A549 (cell line): ENCODE data around the gene ASB18. TPM values are rescaled to one million over a fixed set of nuclear protein-coding genes. Genes with fewer than 3 reads are reported as not detected.

Source experiments
- ATAC-seq, 2 experiments: fragments of 200-7000 bp in 1 of 2; fragments of >200 bp in 1 of 2; cut with Nextera tagmentation in 1 of 2; cut with Tn5 transposase in 1 of 2; 3 replicates each; pipeline versions ENCODE4 v1.8.0 to v1.9.1; 2018 to 2020; ENCODE audit warnings: mild to moderate bottlenecking in 1 of 2, moderate library complexity in 1 of 2
- CTCF ChIA-PET: fragments of 300-600 bp; sonication (Branson Sonifier 250); formaldehyde crosslinking; extraction: SDS; loops from one replicate; lab custom pipeline; 2021; ENCODE audit warnings: antibody characterized with exemption, inconsistent platforms; lab: Yijun Ruan, JAX
- POLR2A ChIA-PET: fragments of 350-600 bp; formaldehyde crosslinking; extraction: SDS; loops from one replicate; lab custom pipeline; 2021; ENCODE audit warnings: antibody characterized with exemption, inconsistent platforms; lab: Yijun Ruan, JAX
- DNase-seq, 2 experiments: peaks; one replicate each; pipeline versions ENCODE4 v3.0.0 to v3.0.0-alpha.2; 2011 to 2016; ENCODE audit warnings: low read depth in 1 of 2, low spot score in 1 of 2
- FAIRE-seq: peaks from 2 replicates; lab custom pipeline; 2011; peaks lifted over from hg19 to GRCh38; lab: Jason Lieb, UNC
- H3K27ac ChIP-seq, 2 experiments: fragments of >200 bp; sonication (Bioruptor Twin); formaldehyde crosslinking; 3 replicates each; pipeline ENCODE4 v1.5.1; 2016 to 2017
- H3K4me1 ChIP-seq: fragments of >200 bp; sonication (Bioruptor Twin); formaldehyde crosslinking; 3 replicates; pipeline ENCODE4 v1.6.1; 2016
- H3K4me2 ChIP-seq: fragments of >200 bp; sonication (Bioruptor Twin); formaldehyde crosslinking; 3 replicates; pipeline ENCODE4 v1.6.1; 2016
- H3K4me3 ChIP-seq: fragments of >200 bp; sonication (Bioruptor Twin); formaldehyde crosslinking; 3 replicates; pipeline ENCODE4 v1.5.1; 2016
- H3K9me3 ChIP-seq: fragments of >200 bp; sonication (Bioruptor Twin); formaldehyde crosslinking; 3 replicates; pipeline ENCODE4 v1.6.1; 2016
- ATOH8 ChIP-seq: fragments of 250-450 bp; sonication (Bioruptor Pico); IDR thresholded peaks from 2 replicates; pipeline ENCODE4 v1.5.0; 2020; ENCODE audit warnings: low read depth, mild to moderate bottlenecking, moderate library complexity
- BCL3 ChIP-seq: fragments of >200 bp; sonication (Bioruptor Twin); formaldehyde crosslinking; IDR thresholded peaks from 3 replicates; pipeline ENCODE4 v1.6.1; 2016
- BHLHE40 ChIP-seq: IDR thresholded peaks from 2 replicates; pipeline ENCODE4 v1.6.1; 2012; ENCODE audit warnings: low read depth, low read length, inconsistent platforms
- CBX2 ChIP-seq: fragments of 200-600 bp; sonication (generic); IDR thresholded peaks from 2 replicates; pipeline ENCODE4 v1.6.1; 2016; ENCODE audit warnings: low read depth, mild to moderate bottlenecking, borderline replicate concordance
- CTCF ChIP-seq: fragments of >200 bp; sonication (Bioruptor Twin); formaldehyde crosslinking; IDR thresholded peaks from 3 replicates; pipeline ENCODE4 v1.5.1; 2016
- ELK1 ChIP-seq: fragments of 150-350 bp; IDR thresholded peaks from 2 replicates; pipeline ENCODE4 v1.6.1; 2014; ENCODE audit warnings: low read depth, mild to moderate bottlenecking, low read length
- HDAC2 ChIP-seq: fragments of 200-600 bp; sonication (generic); IDR thresholded peaks from 2 replicates; pipeline ENCODE4 v1.6.1; 2016
- HEYL ChIP-seq: fragments of 250-450 bp; sonication (Bioruptor Pico); IDR thresholded peaks from 2 replicates; pipeline ENCODE4 v1.8.0; 2021; ENCODE audit warnings: mild to moderate bottlenecking, moderate library complexity
- HMGXB4 ChIP-seq: fragments of 250-450 bp; sonication (Bioruptor Pico); IDR thresholded peaks from 2 replicates; pipeline ENCODE4 v1.5.0; 2021; ENCODE audit warnings: mild to moderate bottlenecking, moderate library complexity, borderline replicate concordance
- HOXA7 ChIP-seq: fragments of 250-450 bp; sonication (Bioruptor Pico); IDR thresholded peaks from 2 replicates; pipeline ENCODE4 v1.5.0; 2020; ENCODE audit warnings: mild to moderate bottlenecking, moderate library complexity
- HOXB13 ChIP-seq: fragments of 250-450 bp; sonication (Bioruptor Pico); IDR thresholded peaks from 2 replicates; pipeline ENCODE4 v1.5.0; 2020; ENCODE audit warnings: low read depth, mild to moderate bottlenecking, moderate library complexity
- HOXB5 ChIP-seq: fragments of 250-450 bp; sonication (Bioruptor Pico); IDR thresholded peaks from 2 replicates; pipeline ENCODE4 v1.5.0; 2020; ENCODE audit warnings: mild to moderate bottlenecking, moderate library complexity
- KDM5A ChIP-seq: fragments of 200-600 bp; sonication (generic); IDR thresholded peaks from 2 replicates; pipeline ENCODE4 v1.6.1; 2016; ENCODE audit warnings: antibody characterized with exemption, mild to moderate bottlenecking
- MAX ChIP-seq: IDR thresholded peaks from 2 replicates; pipeline ENCODE4 v1.6.1; 2012
- NR3C1 ChIP-seq: fragments of >200 bp; sonication (Bioruptor Twin); formaldehyde crosslinking; IDR thresholded peaks from 3 replicates; pipeline ENCODE4 v1.6.1; 2017
- PHF8 ChIP-seq: fragments of 200-600 bp; sonication (generic); IDR thresholded peaks from 2 replicates; pipeline ENCODE4 v1.6.1; 2016; ENCODE audit warnings: low read depth, mild to moderate bottlenecking, antibody characterized with exemption, moderate library complexity, borderline replicate concordance
- POLR2AphosphoS2 ChIP-seq: conservative IDR thresholded peaks from 2 replicates; pipeline ENCODE4 v1.6.1; 2012; ENCODE audit warnings: low read length, improper control_type of control experiment, inconsistent platforms
- RAD21 ChIP-seq, 2 experiments: fragments of >200 bp in 1 of 2; sonication (Bioruptor Twin) in 1 of 2; formaldehyde crosslinking in 1 of 2; IDR thresholded peaks in 1 of 2; conservative IDR thresholded peaks in 1 of 2; 2 replicates in 1 of 2; 3 replicates in 1 of 2; pipeline ENCODE4 v1.6.1; 2012 to 2018; ENCODE audit warnings: inconsistent platforms in 1 of 2
- RARB ChIP-seq: fragments of 250-450 bp; sonication (Bioruptor Pico); IDR thresholded peaks from 2 replicates; pipeline ENCODE4 v1.8.0; 2021; ENCODE audit warnings: mild to moderate bottlenecking, moderate library complexity
- TP53 ChIP-seq: fragments of 250-450 bp; sonication (Bioruptor Pico); IDR thresholded peaks from 2 replicates; pipeline ENCODE4 v1.5.0; 2021; ENCODE audit warnings: mild to moderate bottlenecking, moderate library complexity
- USF2 ChIP-seq: fragments of 450-650 bp; IDR thresholded peaks from 2 replicates; pipeline ENCODE4 v1.6.1; 2014; ENCODE audit warnings: antibody characterized with exemption
- ZC3H11A ChIP-seq: fragments of 450-650 bp; IDR thresholded peaks from 2 replicates; pipeline ENCODE4 v1.6.1; 2014; ENCODE audit warnings: antibody characterized with exemption, mild to moderate bottlenecking
- WGBS: methylation state at CpG from one replicate; pipeline ENCODE4 v1.1.6; 2017; ENCODE audit errors: missing lambda C conversion rate; 5-methylcytosine and 5-hydroxymethylcytosine counted together
- polyA plus RNA-seq, 4 experiments: library from polyadenylated mRNA; depleted of rRNA in 3 of 4; stranded (reverse); fragments of >200 nt; fragmentation: RNase III in 1 of 4; extraction: RNeasy Plus Mini Kit Qiagen cat#74134 plus additional on column Dnase treatment in 1 of 4; gene quantifications; 2 replicates in 3 of 4; 3 replicates in 1 of 4; pipeline ENCODE4 v1.2.3, GENCODE V29; 2011 to 2017

The ASB18 gene
- polyA plus RNA-seq, 2 of the 4 experiments (the other 2 are of a cell fraction): not detected

GRCh38 chr2:236160366-236161081, 103.7 kb downstream of the ASB18 start:
- ATAC-seq: no peak
- H3K4me3 ChIP-seq: no peak overlapping the region
- H3K4me1 ChIP-seq: no peaks in the 10 kb centered on the region
- POLR2A ChIA-PET: interaction anchor here (0.6 kb wide), 1 partner anchor 18 kb away, joined by 3 read pairs; no protein-coding TSS in a partner anchor
- H3K27ac ChIP-seq: peak overlapping the region in 1 of 2 experiments; percentile 22; a peak in 1 of 6 replicates
- no peak for TF ChIP-seq NR3C1
- no peak for TF ChIP-seq HOXA7 (CRISPR knock-in tag)
- no peak for TF ChIP-seq CBX2
- TF ChIP-seq HDAC2: no peak
- TF ChIP-seq BHLHE40: no peak
- no peak for TF ChIP-seq RAD21 (conservative IDR thresholded peaks at IDR 0.05 in 1 of 2, IDR thresholded peaks at IDR 0.05 in 1 of 2)
- no peak for TF ChIP-seq MAX
- TF ChIP-seq KDM5A: no peak
- WGBS: 87% methylated on average over 17 of the region's 22 CpGs
- H3K4me2 ChIP-seq: no peak overlapping the region
- no peak for DNase-seq
- FAIRE-seq: no peak
- CTCF ChIA-PET: interaction anchor here (1.0 kb wide), 1 partner anchor 381 kb away, joined by 3 read pairs; no protein-coding TSS in a partner anchor
- H3K9me3 ChIP-seq: no peaks in the 10 kb centered on the region

GRCh38 chr2:236159778-236160170, 104.4 kb downstream of the ASB18 start:
- no peak for DNase-seq
- POLR2A ChIA-PET: no interaction called here

More at GRCh38 chr2:236159778-236160170, 104.4 kb downstream of the ASB18 start:
- Histone ChIP-seq H3K9me3 (no peaks in the 10 kb centered on the region), H3K27ac (no peak overlapping the region), H3K4me3 (no peak overlapping the region), H3K4me1 (no peaks in the 10 kb centered on the region), H3K4me2 (no peak overlapping the region)
- WGBS: 87% methylated on average over 13 of the region's 33 CpGs
- CTCF ChIA-PET: interaction anchor here (1.0 to 2.5 kb wide), 2 partner anchors 21 to 381 kb away, joined by 3 to 6 read pairs; no protein-coding TSS in a partner anchor
- TF ChIP-seq CBX2 (no peak), ZC3H11A (no peak), RARB (CRISPR knock-in tag) (no peak), HMGXB4 (CRISPR knock-in tag) (no peak), MAX (no peak), KDM5A (no peak), HOXB5 (CRISPR knock-in tag) (no peak), PHF8 (no peak), HOXA7 (CRISPR knock-in tag) (no peak), BCL3 (no peak), NR3C1 (no peak), TP53 (CRISPR knock-in tag) (no peak), POLR2AphosphoS2 (no peak), ATOH8 (no peak), USF2 (no peak), CTCF (no peak), HOXB13 (CRISPR knock-in tag) (no peak), HEYL (CRISPR knock-in tag) (no peak), ELK1 (no peak)
- FAIRE-seq (no peak), ATAC-seq (no peak)
